Activated T-helper 17 cell treated with anti-CD3 and anti-CD28 coated beads, Interleukin-2, amount 50 U/mL, for 72 hours (primary cell): ENCODE results near the gene ST8SIA5. TPM values are rescaled to one million over a fixed set of nuclear protein-coding genes. Genes with fewer than 3 reads are reported as not detected.

ENCODE experiments used
- ATAC-seq: fragments of 150-1000 bp; cut with Tn5 transposase; replicated peaks from 2 replicates; pipeline ENCODE4 v1.10.0; 2021; ENCODE audit warnings: mild to moderate bottlenecking, moderate library complexity
- H3K27ac Mint-ChIP-seq: one replicate; pipeline ENCODE4 v1.8.0; 2022; ENCODE audit warnings: mixed read lengths
- H3K27me3 Mint-ChIP-seq: one replicate; pipeline ENCODE4 v1.8.0; 2022; ENCODE audit warnings: mixed read lengths
- H3K36me3 Mint-ChIP-seq: one replicate; pipeline ENCODE4 v1.8.0; 2022; ENCODE audit warnings: low read depth, mild to moderate bottlenecking, mixed read lengths
- H3K4me1 Mint-ChIP-seq: one replicate; pipeline ENCODE4 v1.8.0; 2022; ENCODE audit warnings: mixed read lengths
- H3K4me3 Mint-ChIP-seq: one replicate; pipeline ENCODE4 v1.8.0; 2022; ENCODE audit warnings: mild to moderate bottlenecking, mixed read lengths
- H3K9me3 Mint-ChIP-seq: one replicate; pipeline ENCODE4 v1.8.0; 2022; ENCODE audit warnings: mixed read lengths
- total RNA-seq, 2 donors: library from RNA; stranded (reverse); gene quantifications; one replicate each; pipeline ENCODE4 v1.2.3, GENCODE V29; 2022

Gene ST8SIA5
- total RNA-seq, 2 donors from 2014 or later, result 0.19 TPM; not detected in 1

- Mint-ChIP-seq H3K4me1 (no peaks in the 10 kb centered on the region), H3K9me3 (peaks cover 9% of the 10 kb centered on the region), H3K4me3 (no peak overlapping the region), H3K27me3 (peaks cover 4% of the 10 kb centered on the region), H3K36me3 (no peaks in the 10 kb centered on the region), H3K27ac (no peak overlapping the region)
- ATAC-seq, result no peak
These were observed 25.5 kb downstream of the ST8SIA5 start for GRCh38 chr18:46731316-46731715.

GRCh38 chr18:46728219-46728930, 28.5 kb downstream of the ST8SIA5 start:
- Mint-ChIP-seq H3K9me3 (peaks cover 9% of the 10 kb centered on the region), H3K27ac (no peak overlapping the region), H3K4me3 (no peak overlapping the region), H3K36me3 (no peaks in the 10 kb centered on the region), H3K27me3 (no peaks in the 10 kb centered on the region), H3K4me1 (no peaks in the 10 kb centered on the region)
- no peak for ATAC-seq

- no peaks in the 10 kb centered on the region for H3K27me3 Mint-ChIP-seq
- no peak for ATAC-seq
- H3K4me1 Mint-ChIP-seq, result no peaks in the 10 kb centered on the region
- H3K4me3 Mint-ChIP-seq, result no peak overlapping the region
- no peaks in the 10 kb centered on the region for H3K36me3 Mint-ChIP-seq
- H3K27ac Mint-ChIP-seq, result no peak overlapping the region
- H3K9me3 Mint-ChIP-seq, result peaks cover 9% of the 10 kb centered on the region
These were observed 29.7 kb downstream of the ST8SIA5 start for GRCh38 chr18:46727177-46727576.

GRCh38 chr18:46725310-46725709, 31.5 kb downstream of the ST8SIA5 start:
- Mint-ChIP-seq H3K4me1 (no peaks in the 10 kb centered on the region), H3K36me3 (no peaks in the 10 kb centered on the region)

GRCh38 chr18:46723856-46724415, 32.9 kb downstream of the ST8SIA5 start:
- ATAC-seq, result no peak
- H3K4me3 Mint-ChIP-seq, result no peak overlapping the region
- peaks cover 12% of the 10 kb centered on the region for H3K27me3 Mint-ChIP-seq
- no peaks in the 10 kb centered on the region for H3K4me1 Mint-ChIP-seq
- no peak overlapping the region for H3K27ac Mint-ChIP-seq
- H3K36me3 Mint-ChIP-seq, result no peaks in the 10 kb centered on the region
- no peaks in the 10 kb centered on the region for H3K9me3 Mint-ChIP-seq

More at GRCh38 chr18:46725310-46725709, 31.5 kb downstream of the ST8SIA5 start:
- Mint-ChIP-seq H3K9me3 (peaks cover 4% of the 10 kb centered on the region), H3K27me3 (peaks cover 4% of the 10 kb centered on the region), H3K4me3 (no peak overlapping the region), H3K27ac (no peak overlapping the region)
- no peak for ATAC-seq

GRCh38 chr18:46722051-46722450, 34.8 kb downstream of the ST8SIA5 start:
- no peak overlapping the region for H3K27ac Mint-ChIP-seq
- no peaks in the 10 kb centered on the region for H3K4me1 Mint-ChIP-seq
- no peaks in the 10 kb centered on the region for H3K36me3 Mint-ChIP-seq
- peaks cover 15% of the 10 kb centered on the region for H3K27me3 Mint-ChIP-seq
- ATAC-seq, result no peak
- H3K4me3 Mint-ChIP-seq, result no peak overlapping the region
- no peaks in the 10 kb centered on the region for H3K9me3 Mint-ChIP-seq

GRCh38 chr18:46721331-46721730, 35.5 kb downstream of the ST8SIA5 start:
- no peak overlapping the region for H3K27ac Mint-ChIP-seq
- H3K27me3 Mint-ChIP-seq, result peaks cover 19% of the 10 kb centered on the region
- H3K9me3 Mint-ChIP-seq, result no peaks in the 10 kb centered on the region
- ATAC-seq, result no peak
- H3K4me1 Mint-ChIP-seq, result no peaks in the 10 kb centered on the region
- H3K36me3 Mint-ChIP-seq, result no peaks in the 10 kb centered on the region
- H3K4me3 Mint-ChIP-seq, result no peak overlapping the region

- no peak for ATAC-seq
- Mint-ChIP-seq H3K9me3 (no peaks in the 10 kb centered on the region), H3K27me3 (peaks cover 19% of the 10 kb centered on the region), H3K4me3 (no peak overlapping the region), H3K4me1 (no peaks in the 10 kb centered on the region), H3K27ac (no peak overlapping the region), H3K36me3 (no peaks in the 10 kb centered on the region)
These were observed 36.3 kb downstream of the ST8SIA5 start for GRCh38 chr18:46720521-46720920.

- ATAC-seq, result no peak
- Mint-ChIP-seq H3K36me3 (no peaks in the 10 kb centered on the region), H3K27ac (no peak overlapping the region), H3K27me3 (peaks cover 19% of the 10 kb centered on the region), H3K4me1 (no peaks in the 10 kb centered on the region), H3K4me3 (no peak overlapping the region), H3K9me3 (no peaks in the 10 kb centered on the region)
These were observed 36.8 kb downstream of the ST8SIA5 start for GRCh38 chr18:46720092-46720491.

GRCh38 chr18:46719388-46719787, 37.5 kb downstream of the ST8SIA5 start:
- no peak overlapping the region for H3K4me3 Mint-ChIP-seq
- no peak for ATAC-seq
- no peaks in the 10 kb centered on the region for H3K36me3 Mint-ChIP-seq
- peaks cover 19% of the 10 kb centered on the region for H3K27me3 Mint-ChIP-seq
- no peaks in the 10 kb centered on the region for H3K9me3 Mint-ChIP-seq
- H3K27ac Mint-ChIP-seq, result no peak overlapping the region
- no peaks in the 10 kb centered on the region for H3K4me1 Mint-ChIP-seq

- H3K4me3 Mint-ChIP-seq, result no peak overlapping the region
- ATAC-seq, result no peak
- H3K9me3 Mint-ChIP-seq, result no peaks in the 10 kb centered on the region
These were observed 38.1 kb downstream of the ST8SIA5 start for GRCh38 chr18:46718501-46719341.

GRCh38 chr18:46716827-46717226, 40.0 kb downstream of the ST8SIA5 start:
- Mint-ChIP-seq H3K27me3 (peaks cover 19% of the 10 kb centered on the region), H3K4me1 (no peaks in the 10 kb centered on the region), H3K4me3 (no peak overlapping the region), H3K9me3 (no peaks in the 10 kb centered on the region), H3K36me3 (no peaks in the 10 kb centered on the region), H3K27ac (no peak overlapping the region)
- no peak for ATAC-seq

More at GRCh38 chr18:46718501-46719341, 38.1 kb downstream of the ST8SIA5 start:
- peaks cover 19% of the 10 kb centered on the region for H3K27me3 Mint-ChIP-seq
- H3K4me1 Mint-ChIP-seq, result no peaks in the 10 kb centered on the region
- no peak overlapping the region for H3K27ac Mint-ChIP-seq
- no peaks in the 10 kb centered on the region for H3K36me3 Mint-ChIP-seq

GRCh38 chr18:46716336-46716735, 40.5 kb downstream of the ST8SIA5 start:
- H3K27ac Mint-ChIP-seq, result no peak overlapping the region
- H3K27me3 Mint-ChIP-seq, result peaks cover 15% of the 10 kb centered on the region
- no peak for ATAC-seq
- no peak overlapping the region for H3K4me3 Mint-ChIP-seq
- no peaks in the 10 kb centered on the region for H3K4me1 Mint-ChIP-seq
- H3K9me3 Mint-ChIP-seq, result no peaks in the 10 kb centered on the region
- H3K36me3 Mint-ChIP-seq, result no peaks in the 10 kb centered on the region

- peaks cover 15% of the 10 kb centered on the region for H3K27me3 Mint-ChIP-seq
- no peak overlapping the region for H3K27ac Mint-ChIP-seq
- no peak overlapping the region for H3K4me3 Mint-ChIP-seq
- H3K36me3 Mint-ChIP-seq, result no peaks in the 10 kb centered on the region
- no peaks in the 10 kb centered on the region for H3K4me1 Mint-ChIP-seq
- no peak for ATAC-seq
- H3K9me3 Mint-ChIP-seq, result no peaks in the 10 kb centered on the region
These were observed 41.8 kb downstream of the ST8SIA5 start for GRCh38 chr18:46715062-46715461.

- Mint-ChIP-seq H3K36me3 (no peaks in the 10 kb centered on the region), H3K4me3 (no peak overlapping the region), H3K27me3 (peaks cover 4% of the 10 kb centered on the region), H3K9me3 (no peaks in the 10 kb centered on the region), H3K4me1 (no peaks in the 10 kb centered on the region), H3K27ac (no peak overlapping the region)
- ATAC-seq, result no peak
These were observed 44.4 kb downstream of the ST8SIA5 start for GRCh38 chr18:46712406-46712805.
